Anterior cingulate cortex (tissue), 58 donors: Measurements from ENCODE around the gene DOK4.

ENCODE experiments used
- DNase-seq, 58 donors: peaks; one replicate each; lab custom pipeline; 2025; lab: John Stamatoyannopoulos, UW

DOK4 gene

GRCh38 chr16:57479205-57479975 lies 6.9 kb downstream of the DOK4 start:
- peak in 39 of 58 donors; percentile 16 to 83 (median 42) for DNase-seq

DNA sequence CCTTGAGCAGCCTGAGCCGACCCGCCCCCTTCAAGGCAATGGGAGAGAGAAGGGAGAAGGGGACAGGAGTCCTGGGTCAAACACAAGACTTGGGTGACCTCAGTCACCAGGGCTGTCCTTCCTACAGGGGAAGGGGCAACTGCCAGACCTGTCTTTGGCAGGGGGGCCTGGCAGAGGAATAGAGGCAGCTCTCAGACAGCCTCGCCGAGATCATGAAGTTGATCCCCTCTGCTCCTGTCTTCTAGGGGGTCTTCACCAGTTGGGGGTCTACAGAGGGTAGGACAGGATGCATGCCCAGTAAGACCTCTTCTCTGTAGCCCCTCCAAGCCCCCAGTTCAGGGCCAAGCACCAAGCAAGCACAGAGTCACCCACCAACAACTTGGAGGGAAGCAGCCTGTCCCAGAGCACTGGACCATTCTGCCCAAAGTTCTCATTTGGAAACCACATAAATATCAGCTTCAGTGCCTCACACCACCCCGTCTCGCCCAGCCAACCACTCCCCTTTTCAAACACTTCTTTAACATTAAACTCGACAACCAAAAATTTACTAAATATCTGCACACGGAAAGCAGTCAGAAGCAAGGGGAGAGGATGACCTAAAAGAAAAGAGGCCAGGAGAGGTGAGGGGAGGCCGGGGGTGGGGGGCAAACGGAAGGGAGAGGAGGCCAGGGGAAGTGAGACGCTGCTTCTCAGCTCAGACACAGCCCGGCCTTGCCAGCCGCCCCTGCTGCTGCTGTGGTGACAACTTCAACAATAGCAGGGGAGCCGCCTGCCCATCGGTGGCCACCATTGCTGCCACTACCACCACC lies 7.7 kb downstream of the DOK4 start:
- no peak for DNase-seq

DNA sequence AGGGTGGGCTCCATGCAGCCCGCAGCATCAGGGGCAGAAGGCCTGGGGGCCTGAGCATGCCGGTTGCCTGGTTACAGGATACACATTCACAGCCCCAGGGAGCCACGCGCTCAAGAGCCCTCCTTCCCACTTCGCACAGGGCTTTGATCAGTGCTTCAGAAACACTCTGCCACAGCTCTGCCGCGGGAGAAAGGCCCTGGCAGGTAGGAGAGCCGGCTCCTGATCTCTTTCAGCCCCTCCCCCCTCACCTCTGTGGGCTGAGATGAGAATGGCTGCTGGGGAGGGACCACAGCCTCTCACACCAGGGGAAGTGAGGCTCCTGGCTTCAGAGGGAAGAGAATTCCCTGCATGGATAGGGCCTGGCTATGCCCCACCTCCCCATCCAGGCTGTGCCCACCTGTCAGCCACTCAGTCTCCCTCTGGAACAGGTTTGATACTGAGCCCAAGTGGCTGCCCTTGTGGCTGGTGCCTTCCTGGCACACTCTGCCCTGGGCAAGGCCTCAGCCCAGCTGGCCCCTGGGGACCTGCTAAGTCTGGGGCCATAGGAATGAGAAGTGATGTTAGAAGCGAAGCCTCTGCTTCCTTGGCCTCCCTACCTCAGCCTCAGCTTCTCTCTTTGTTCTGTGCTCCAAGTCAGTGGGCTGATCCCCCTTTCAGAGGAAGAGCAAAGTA lies 8.6 kb downstream of the DOK4 start:
- DNase-seq: peak in 1 of 58 donors; percentile 9

DNA sequence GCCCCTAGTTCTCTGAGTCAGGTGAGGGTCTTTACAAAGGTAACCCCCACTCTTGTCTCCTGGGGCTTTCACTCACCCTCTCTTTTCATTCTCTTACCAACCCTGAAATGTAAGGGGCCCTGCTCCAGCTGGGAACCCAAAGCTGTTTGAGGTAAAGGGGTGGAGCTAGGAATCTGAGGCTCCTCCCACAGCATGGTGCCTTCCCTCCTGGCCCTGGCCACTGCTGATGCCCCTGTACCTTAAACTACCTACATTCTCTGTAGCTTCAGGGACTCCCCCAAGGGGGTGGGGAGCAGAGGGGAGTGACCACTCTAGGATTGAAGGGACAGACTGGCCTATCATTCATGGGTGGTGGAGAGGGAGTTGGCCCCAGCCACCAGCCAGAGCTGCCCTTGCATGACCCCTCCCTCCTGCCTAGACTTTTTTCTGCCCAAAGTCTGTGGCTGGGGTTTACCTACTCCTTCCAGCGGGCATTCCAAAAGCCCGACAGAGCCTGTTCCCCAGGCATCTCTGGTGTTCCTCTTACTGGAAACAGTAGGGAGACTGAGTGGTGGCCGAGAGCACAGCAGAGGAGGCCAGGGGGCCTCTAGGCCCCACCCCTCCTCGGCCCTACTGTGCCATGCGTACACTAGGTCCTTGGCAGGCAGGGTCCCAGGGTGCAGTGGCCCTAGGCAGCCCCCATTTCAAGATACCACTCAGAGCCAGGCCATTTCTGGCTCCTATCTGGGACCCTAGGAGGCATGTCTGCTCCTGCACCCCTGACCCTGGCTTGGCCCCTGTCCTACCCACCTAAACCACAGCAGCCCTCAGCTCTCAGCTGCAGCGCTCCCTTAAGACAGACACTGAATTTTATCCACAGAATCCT lies 9.5 kb downstream of the DOK4 start:
- no peak for DNase-seq

DNA sequence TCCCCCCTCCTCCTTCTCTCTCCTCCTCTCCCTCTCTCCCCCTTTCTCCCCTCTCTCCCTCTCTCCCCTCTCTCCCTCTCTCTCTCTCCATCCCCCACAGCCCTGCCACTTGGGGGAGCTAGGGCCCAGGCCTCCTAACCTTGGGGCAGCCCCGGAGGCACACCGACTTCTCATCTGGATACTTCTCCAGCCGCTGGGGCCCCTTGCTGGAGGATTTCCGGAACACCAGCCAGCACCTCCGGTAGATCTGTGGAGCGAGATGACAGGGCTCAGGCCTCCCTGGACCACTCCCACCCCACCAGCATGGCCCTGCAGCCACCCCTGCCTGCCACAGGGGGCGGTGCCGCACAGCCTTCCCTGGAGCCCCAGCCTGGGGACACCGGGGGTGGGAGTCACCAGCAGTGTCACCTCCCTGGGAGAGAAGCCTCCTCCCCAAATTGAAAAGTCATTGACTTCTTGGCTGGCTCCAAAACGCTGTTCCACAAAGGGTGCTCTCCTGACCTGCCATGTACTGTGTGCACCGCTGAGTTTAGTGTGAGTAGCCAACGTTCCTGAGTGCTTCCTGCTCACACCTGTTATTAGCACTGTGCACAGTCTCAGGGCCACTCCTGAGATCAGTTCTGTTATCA lies 10.5 kb downstream of the DOK4 start:
- peak in 1 of 58 donors; percentile 16 for DNase-seq

DNA sequence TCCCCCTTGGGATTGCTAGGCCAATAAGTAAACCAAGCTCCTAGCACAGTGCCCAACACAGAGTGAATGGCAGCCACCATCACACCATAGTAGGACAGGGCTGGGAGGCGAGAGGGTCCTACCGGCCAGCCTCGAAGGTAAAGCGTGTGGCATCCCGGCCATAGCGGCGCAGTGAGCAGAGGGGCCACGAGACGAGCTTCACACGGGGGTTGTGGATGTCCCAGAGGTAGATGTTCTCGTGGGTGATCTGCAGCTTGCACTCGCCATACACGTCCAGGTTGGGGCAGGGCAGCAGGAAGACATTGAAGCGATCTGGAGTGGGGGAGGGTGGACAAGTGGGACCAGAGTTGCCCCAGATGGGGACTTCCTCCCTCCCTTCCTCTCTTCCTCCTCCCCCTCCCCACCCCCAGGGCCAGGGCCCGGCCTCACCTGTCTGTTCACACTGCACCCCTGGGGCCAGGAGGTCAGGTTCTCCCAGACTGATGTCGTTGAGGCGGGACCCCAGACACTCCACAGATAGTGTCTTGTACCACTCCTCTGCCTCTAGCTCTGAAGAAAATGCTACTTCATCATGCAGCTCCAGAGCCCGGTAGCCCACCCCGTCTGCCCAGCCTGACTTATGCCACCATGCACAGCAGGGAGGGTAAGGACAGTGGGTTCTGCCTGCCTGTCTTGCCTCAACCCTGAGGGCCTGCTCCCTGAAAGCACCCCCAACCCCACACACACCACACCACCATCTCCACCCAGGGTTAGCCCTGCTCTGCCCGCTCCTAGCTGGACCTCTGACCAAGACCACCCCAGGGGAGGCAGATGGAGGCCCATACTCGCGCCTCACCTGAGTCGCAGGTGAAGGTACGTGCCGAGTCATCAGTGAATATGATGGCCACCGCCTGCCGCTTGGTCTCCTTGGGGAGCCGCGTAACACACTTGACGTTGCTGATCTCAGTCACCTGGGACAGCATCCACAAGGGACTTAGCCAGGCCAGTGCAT lies 11.3 kb downstream of the DOK4 start:
- DNase-seq: no peak

- no peak for DNase-seq
Observed at GRCh38 chr16:57473906-57474305, 12.4 kb downstream of the DOK4 start.

DNA sequence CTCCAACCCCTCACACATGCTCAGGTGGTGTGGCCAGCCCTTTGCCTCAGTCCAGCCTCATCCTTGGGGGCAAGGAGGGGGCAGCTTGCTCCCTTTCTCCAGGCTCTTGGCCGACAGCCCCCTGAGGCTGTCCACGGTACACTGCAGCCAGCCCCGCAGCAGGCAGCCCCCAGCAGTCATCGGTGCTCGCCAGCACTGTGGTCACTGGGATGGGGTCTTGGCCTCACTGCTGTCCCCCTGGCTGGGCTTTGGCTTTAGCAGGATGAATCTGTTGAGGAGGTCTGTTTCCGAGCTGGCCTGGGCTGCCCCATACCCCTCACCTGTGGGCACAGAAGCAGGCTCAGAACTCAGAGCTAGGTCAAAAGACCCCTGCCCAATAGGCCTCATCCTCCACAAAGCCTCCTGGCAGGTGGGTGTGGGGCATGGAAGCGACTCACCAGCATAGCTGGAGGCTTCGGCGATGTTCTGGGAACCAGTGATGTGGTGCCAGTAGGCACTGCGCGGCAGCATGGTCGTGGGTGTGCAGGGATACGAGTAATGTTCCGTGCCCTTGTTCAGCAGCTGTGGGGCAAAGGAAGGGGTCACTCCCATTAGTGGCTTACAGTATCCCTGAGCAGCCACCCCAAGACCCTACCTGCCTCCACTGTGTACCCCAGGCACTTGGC lies 13.0 kb downstream of the DOK4 start:
- peak in 7 of 58 donors; percentile 13 to 59 (median 44) for DNase-seq

- no peak for DNase-seq
Observed at GRCh38 chr16:57472665-57473060, 13.6 kb downstream of the DOK4 start.

GRCh38 chr16:57471852-57472664 lies 14.2 kb downstream of the DOK4 start:
- DNase-seq: no peak

DNA sequence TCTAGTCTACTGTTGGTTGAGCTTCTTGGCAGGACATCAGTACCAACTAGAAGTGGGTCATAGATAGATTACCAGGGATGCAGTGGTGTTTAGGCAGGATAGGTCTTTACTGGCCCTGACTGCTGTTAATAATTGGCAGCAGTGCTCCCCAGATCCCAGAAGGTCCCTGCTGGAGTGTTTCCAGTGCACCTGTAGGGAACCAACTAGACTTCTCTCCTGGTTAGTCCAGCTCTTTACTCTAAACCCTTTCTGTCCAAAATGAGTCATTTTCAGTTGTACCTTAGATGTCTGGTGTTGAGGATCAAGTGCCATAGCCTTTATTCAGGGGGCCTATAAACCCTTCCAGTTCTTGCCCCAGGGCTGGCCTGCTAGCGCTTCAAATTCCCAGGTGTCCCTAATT lies 15.1 kb downstream of the DOK4 start:
- no peak for DNase-seq

DNA sequence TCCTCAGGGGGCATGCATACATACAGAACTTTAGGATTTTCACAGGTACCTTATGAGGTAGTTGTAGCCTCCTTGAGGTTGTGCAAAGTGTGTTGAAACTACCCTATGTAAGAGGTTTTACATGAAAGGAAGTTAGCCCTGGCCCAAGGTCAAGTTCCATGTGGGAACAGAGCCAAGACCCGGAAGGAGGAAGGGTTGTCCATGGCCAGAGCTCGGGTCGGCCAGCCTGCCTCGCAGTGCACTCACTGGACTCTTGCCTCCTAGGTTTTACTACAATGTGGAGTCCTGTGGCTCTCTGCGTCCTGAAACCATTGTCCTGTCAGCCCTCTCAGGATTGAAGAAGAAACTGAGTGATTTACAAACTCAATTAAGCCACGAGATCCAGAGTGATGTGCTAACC lies 15.6 kb downstream of the DOK4 start:
- no peak for DNase-seq

DNA sequence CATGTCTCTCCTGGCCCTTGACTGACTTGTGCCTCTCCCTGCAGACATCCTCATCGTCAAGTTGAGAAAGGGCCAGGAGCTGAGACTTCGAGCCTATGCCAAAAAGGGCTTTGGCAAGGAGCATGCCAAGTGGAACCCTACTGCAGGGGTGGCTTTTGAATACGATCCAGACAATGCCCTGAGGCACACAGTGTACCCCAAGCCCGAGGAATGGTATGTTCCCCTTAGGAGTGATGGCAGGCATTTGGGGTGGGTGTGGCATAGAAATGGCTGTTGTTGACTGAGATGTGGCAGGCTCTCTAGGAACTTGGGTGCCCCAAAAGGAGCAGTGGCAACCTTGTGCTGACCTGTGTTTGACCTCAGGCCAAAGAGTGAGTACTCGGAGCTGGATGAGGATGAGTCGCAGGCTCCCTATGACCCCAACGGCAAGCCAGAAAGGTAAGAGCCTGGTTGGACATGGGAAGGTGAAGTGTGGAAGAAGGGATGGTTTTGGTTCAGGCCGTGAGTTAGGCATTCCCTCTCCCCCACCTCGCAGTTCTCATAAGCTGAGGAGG lies 16.3 kb downstream of the DOK4 start:
- no peak for DNase-seq

GRCh38 chr16:57469046-57469445 lies 17.2 kb downstream of the DOK4 start:
- DNase-seq: no peak

DNA sequence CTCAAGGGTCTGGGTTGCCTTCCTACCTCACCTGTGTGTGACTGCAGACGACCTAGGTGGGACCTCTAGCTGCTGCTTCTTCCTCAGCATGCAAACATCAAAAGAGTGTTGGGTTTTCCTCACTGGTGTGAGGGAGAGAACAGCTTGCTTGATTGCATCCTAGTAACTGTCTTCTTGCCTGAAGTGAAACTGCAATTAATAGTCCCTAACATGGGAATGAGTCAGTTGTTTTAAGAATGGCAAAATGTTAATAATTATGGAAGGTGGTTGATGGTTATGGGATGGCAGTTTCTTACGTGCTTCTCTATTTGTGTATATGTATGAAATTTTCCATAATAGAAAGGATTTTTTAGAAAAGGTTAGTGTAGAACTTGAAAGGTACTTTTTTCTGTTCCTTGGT lies 17.9 kb downstream of the DOK4 start:
- no peak for DNase-seq

- DNase-seq: no peak
Observed at GRCh38 chr16:57464523-57464922, 21.8 kb downstream of the DOK4 start.

DNA sequence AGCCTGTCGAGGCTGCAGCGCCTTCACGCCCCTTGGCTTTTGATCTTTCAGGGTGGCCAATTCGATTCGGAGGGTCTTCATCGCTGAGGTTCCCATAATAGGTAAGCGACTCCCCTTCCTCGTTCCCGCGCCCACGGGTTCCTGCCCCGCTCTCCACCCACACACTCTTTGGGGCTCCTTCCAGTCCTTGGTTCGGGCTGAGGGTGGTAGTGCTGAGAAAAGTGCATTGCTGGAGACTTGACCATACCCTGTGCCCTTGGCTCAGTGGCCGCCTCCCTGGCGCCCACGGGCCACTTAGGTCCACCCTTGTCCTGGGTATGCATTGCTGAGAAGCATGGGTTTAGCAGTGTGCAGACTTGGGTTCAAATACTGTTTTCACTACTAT lies 23.3 kb downstream of the DOK4 start:
- DNase-seq: peak in 1 of 58 donors; percentile 45
